ENCODE results near the gene LGALS14.

GRCh38 chr19:39709026-39709872, 5.0 kb downstream of the LGALS14 start:
- TF ChIP-seq CTCF (IDR thresholded peaks at IDR 0.05; ENCODE audit: borderline replicate concordance, extremely low read depth, low read length, poor library complexity, severe bottlenecking) = no peak
- TF ChIP-seq EZH2 (IDR thresholded peaks at IDR 0.05; ENCODE audit: borderline replicate concordance, low read depth, low read length, severe bottlenecking) = no peak
